Gastroesophageal sphincter (tissue), 3 donors: Measurements from ENCODE around the gene DNTT.

Experiments used
- EP300 ChIP-seq: sonication (generic); formaldehyde crosslinking; IDR thresholded peaks from one replicate; pipeline ENCODE4 v1.6.1; 2017; ENCODE audit warnings: antibody characterized with exemption, mild to moderate bottlenecking
- POLR2A ChIP-seq, 2 donors: fragments of 450-650 bp; IDR thresholded peaks; one replicate each; pipeline ENCODE4 v1.6.1; 2017; ENCODE audit warnings: antibody characterized with exemption in 2 of 2, mild to moderate bottlenecking in 2 of 2, moderate library complexity in 1 of 2
- POLR2AphosphoS5 ChIP-seq: sonication (generic); formaldehyde crosslinking; IDR thresholded peaks from one replicate; pipeline ENCODE4 v1.6.1; 2017; ENCODE audit warnings: antibody characterized with exemption
- TF ChIP-seq, protein P1 (sequence below), 4 experiments: fragments of 200-600 bp in 2 of 4; fragments of 450-650 bp in 2 of 4; sonication (generic) in 1 of 4; IDR thresholded peaks; one replicate each; pipeline ENCODE4 v1.5.1; 2017 to 2019; ENCODE audit warnings: antibody characterized with exemption in 4 of 4, mild to moderate bottlenecking in 2 of 4, moderate library complexity in 2 of 4

DNA sequence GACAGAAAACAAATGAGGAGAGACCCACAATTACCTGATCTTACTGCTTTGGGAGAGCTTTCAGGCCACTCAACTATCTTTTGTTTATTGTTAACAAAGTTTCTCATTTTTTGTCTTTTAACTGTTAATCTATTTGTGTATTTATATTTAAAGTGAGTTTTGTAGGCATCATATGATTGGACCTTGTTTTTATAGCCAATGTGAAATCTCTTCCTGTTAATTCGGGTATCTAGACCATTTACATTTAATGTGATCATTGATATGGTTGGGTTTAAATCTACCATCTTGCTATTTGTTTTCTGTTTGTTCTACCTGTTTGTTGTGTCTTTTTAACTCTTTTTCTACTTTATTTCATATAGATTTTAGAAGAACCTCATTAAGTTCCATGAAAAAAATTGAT, 42.1 kb downstream of the DNTT start:
- TF ChIP-seq, protein P1, sequence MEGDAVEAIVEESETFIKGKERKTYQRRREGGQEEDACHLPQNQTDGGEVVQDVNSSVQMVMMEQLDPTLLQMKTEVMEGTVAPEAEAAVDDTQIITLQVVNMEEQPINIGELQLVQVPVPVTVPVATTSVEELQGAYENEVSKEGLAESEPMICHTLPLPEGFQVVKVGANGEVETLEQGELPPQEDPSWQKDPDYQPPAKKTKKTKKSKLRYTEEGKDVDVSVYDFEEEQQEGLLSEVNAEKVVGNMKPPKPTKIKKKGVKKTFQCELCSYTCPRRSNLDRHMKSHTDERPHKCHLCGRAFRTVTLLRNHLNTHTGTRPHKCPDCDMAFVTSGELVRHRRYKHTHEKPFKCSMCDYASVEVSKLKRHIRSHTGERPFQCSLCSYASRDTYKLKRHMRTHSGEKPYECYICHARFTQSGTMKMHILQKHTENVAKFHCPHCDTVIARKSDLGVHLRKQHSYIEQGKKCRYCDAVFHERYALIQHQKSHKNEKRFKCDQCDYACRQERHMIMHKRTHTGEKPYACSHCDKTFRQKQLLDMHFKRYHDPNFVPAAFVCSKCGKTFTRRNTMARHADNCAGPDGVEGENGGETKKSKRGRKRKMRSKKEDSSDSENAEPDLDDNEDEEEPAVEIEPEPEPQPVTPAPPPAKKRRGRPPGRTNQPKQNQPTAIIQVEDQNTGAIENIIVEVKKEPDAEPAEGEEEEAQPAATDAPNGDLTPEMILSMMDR (IDR thresholded peaks at IDR 0.05) = no peak
- TF ChIP-seq POLR2A (IDR thresholded peaks at IDR 0.05) (no peak), POLR2AphosphoS5 (no peak), EP300 (no peak)
